HAP-1 (cell line): Measurements from ENCODE around the gene ECSCR.
"Not testable (repeated sequence)": the region's sequence is repeated elsewhere in the genome, so short reads cannot be mapped to it uniquely, and the experiment has no call there.

Experiments used
- DNase-seq, 2 experiments: peaks; one replicate each; pipeline ENCODE4 v3.0.0-alpha.2; 2016 to 2020; ENCODE audit warnings: low spot score in 2 of 2
- H3K27me3 ChIP-seq: fragments of 250-450 bp; sonication (Bioruptor Pico); 2 replicates; pipeline ENCODE4 v1.5.1; 2020; ENCODE audit warnings: low read depth, mild to moderate bottlenecking, moderate library complexity
- H3K36me3 ChIP-seq: fragments of 250-450 bp; sonication (Bioruptor Pico); replicated peaks from 2 replicates; pipeline ENCODE4 v1.5.1; 2020; ENCODE audit warnings: mild to moderate bottlenecking
- H3K4me1 ChIP-seq: fragments of 250-450 bp; sonication (Bioruptor Pico); 2 replicates; pipeline ENCODE4 v1.5.1; 2020; ENCODE audit warnings: mild to moderate bottlenecking
- H3K4me3 ChIP-seq: fragments of 250-450 bp; sonication (Bioruptor Pico); 2 replicates; pipeline ENCODE4 v1.5.1; 2020; ENCODE audit warnings: mild to moderate bottlenecking, moderate library complexity
- H3K9me3 ChIP-seq: fragments of 250-450 bp; sonication (Bioruptor Pico); 2 replicates; pipeline ENCODE4 v1.5.1; 2020; ENCODE audit warnings: mild to moderate bottlenecking, moderate library complexity
- in situ Hi-C: fragments of 300-500 bp; cut with MboI; formaldehyde crosslinking; loops from 3 replicates; pipeline ENCODE4 v1.14.3; 2020; ENCODE audit warnings: low sequenced_read_pairs, inconsistent platforms, mixed read lengths

ECSCR gene

DNA sequence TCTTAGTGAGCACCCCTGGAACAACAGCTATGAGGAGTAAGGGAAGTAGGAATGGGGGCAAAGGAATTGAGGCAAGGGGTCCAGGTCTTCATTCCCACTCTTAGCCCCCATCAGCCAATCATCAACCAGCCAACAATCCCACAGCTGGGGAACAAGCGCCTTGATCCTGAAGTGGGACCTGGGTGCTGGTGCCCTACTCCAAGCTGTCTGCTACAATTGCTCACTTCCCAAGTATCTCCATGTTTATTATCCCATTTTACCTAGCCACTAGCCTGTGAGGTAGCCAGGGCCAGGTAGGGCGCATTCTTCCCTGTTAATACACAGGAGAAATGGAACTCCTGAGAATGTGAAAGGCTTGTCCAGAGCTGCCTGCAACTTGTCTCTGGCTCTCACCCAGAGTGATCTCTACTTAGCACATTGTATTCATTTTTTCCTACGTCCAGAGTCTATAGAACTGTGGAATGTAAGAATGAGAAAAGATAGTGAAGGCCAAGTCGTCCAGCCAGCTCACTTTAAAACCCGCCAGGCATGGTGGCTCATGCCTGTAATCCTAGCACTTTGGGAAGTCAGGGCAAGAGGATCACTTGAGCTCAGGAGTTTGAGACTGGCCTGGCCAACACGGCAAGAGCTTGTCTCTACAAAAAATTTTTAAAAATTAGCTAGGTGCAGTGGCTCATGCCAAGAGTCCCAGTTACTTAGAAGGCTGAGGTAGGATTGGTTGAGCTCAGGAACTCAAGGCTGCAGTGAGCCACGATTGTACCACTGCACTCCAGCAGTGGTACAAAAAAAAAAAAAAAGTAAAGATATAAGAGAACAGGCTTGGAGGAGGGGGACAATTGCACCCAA is 17.0 kb downstream of the ECSCR start:
- in situ Hi-C loops = no loop called here
- Histone ChIP-seq H3K4me3 (no peak overlapping the region), H3K4me1 (no peaks in the 10 kb centered on the region), H3K36me3 (no peaks in the 10 kb centered on the region), H3K27me3 (peaks cover 7% of the 10 kb centered on the region; the same call in 1 of the 2 replicates), H3K9me3 (no peaks in the 10 kb centered on the region)
- DNase-seq = no peak

DNA sequence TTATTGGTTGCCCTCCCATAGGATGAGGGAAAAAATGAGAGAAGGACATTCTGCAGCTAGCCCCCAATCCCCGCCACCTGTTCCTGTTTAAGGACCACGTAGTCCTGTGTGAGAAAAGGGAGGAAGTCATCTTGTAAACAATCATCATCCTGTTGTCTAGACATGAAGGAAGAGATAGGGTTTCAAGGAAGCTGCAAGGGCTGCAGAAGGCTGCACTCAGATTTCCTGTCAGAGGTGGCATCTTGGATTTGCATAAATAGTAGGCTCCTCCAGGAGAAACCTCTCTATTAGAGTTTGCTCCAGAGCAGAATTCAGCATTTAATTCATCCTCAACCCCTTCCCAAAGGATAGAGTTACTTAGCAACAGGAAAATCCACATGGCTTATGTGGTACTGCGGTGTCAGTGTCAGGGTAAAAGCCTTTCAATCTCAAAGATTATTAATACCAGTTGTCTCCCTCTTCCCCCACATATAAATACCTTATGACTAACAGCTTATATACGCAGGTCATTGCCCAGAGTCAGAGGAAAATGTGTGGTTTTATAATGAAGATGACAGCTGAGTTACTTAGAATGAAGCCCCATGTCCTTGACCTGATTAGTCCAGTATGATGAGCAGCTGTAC is 18.6 kb downstream of the ECSCR start:
- Histone ChIP-seq H3K4me3 (no peak overlapping the region), H3K4me1 (peaks cover 6% of the 10 kb centered on the region; the same call in 1 of the 2 replicates), H3K9me3 (no peaks in the 10 kb centered on the region), H3K36me3 (no peaks in the 10 kb centered on the region), H3K27me3 (peaks cover 7% of the 10 kb centered on the region; the same call in 1 of the 2 replicates)
- in situ Hi-C loops = no loop called here
- DNase-seq = no peak

DNA sequence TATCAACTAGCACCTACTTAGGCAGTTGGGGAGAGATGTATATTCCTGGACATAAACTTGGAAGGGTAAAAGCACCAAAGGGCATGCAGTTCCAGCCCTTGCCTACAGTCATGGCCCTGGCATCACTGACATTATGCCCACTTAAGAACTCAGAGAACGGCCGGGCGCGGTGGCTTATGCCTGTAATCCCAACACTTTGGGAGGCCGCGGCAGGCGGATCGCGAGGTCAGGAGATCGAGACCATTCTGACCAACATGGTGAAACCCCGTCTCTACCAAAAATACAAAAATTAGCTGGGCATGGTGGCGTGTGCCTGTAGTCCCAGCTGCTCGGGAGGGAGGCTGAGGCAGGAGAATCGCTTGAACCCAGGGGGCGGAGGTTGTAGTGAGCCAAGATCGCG is 22.1 kb downstream of the ECSCR start:
- H3K27me3 ChIP-seq, H3K4me3 ChIP-seq, H3K36me3 ChIP-seq, H3K4me1 ChIP-seq, DNase-seq, H3K9me3 ChIP-seq, in situ Hi-C loops: not testable (repeated sequence)

DNA sequence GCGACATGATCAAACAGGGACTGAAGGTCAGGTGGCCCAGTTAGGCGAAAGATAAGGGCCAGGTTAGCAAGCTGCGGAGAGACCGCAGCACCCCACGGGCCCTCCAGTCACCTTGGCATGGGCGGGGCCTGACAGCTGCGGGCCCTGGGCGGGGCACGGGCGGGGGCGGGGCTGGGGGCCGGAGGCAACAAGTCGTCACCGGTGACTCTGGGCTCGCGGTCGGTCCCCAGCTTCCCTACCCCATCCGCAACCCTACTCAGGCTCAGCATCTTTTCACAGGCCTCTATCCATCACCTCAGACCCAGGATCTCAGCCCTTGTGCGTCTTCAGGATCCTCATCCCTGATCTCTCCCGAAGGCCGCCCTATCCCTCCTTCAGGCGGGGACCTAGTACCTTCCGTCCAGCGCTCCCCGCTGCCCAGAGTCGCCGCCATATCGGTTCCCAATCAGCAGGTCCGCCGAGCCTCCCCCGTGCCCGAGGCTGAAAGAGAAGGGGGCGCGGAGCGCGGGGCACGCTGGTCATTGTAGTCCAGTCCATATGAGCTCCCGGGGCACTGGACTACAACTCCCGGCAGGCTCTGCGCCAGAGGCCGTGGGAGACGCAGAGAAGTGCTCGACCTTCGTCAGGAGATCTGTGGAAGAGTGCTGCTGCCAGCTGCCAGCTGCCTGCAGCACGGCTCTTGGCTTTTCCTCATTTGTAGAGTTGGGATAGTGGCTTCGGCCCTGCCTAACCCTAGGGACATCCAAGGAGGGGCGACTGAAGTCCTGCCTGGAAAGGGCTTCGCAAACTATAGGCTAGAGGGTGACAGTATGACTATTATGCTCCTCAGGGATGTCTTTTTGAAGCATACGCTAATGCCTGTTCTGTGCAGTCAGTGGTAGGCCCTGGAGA is 23.3 kb downstream of the ECSCR start, which contains the start of gene DNAJC18:
Gene DNAJC18 (minus strand): TSS at position 513 of the 891 bp plus-strand sequence. CDS start 80 bp downstream, at position 433.
- in situ Hi-C loops = no loop called here
- DNase-seq = peak; percentile 90 to 96
- Histone ChIP-seq H3K4me1 (peaks cover 6% of the 10 kb centered on the region), H3K9me3 (no peaks in the 10 kb centered on the region), H3K27me3 (peaks cover 4% of the 10 kb centered on the region; the same call in 1 of the 2 replicates), H3K36me3 (no peaks in the 10 kb centered on the region), H3K4me3 (peak within 1 kb of the TSS; percentile 88)

DNA sequence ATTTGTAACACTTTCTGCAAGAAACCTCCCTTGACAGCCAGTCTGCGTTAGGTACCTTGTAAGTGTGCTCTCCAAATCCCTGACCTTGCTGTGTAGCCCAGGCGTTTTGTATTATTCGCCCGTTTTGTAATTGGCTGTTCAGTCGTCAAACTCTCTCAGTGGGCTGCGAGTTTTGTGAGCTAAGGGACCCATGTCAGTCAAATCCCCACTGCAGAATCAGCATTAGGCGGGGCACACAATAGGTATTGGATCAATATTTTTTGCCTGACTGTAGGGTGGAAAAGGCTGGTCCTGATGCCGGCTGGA is 23.9 kb downstream of the ECSCR start:
- no peak for DNase-seq
- peaks cover 6% of the 10 kb centered on the region for H3K4me1 ChIP-seq
- H3K27me3 ChIP-seq = peaks cover 4% of the 10 kb centered on the region; the same call in 1 of the 2 replicates
- no peaks in the 10 kb centered on the region for H3K36me3 ChIP-seq
- H3K9me3 ChIP-seq = no peaks in the 10 kb centered on the region
- peak overlapping the region; percentile 88 for H3K4me3 ChIP-seq
- in situ Hi-C loops = no loop called here

DNA sequence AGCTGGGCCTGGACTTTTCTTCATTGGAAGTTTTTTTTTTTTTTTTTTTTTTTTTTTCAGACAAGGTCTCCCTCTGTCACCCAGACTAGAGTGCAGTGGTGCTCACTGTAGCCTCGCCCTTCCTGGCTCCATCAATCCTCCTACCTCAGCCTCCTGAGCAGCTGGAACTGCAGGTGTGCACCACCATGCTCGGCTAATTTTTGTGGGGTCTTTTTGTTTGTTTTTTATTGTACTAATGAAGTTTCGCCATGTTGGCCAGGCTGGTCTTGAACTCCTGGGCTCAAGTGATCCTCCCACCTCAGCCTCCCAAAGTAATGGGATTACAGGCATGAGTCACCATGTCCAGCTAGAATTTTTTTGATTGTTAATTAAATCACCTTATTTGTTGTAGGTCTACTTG is 26.9 kb downstream of the ECSCR start:
- Histone ChIP-seq H3K9me3 (no peaks in the 10 kb centered on the region), H3K4me1 (peaks cover 6% of the 10 kb centered on the region)
- in situ Hi-C loops = no loop called here

DNA sequence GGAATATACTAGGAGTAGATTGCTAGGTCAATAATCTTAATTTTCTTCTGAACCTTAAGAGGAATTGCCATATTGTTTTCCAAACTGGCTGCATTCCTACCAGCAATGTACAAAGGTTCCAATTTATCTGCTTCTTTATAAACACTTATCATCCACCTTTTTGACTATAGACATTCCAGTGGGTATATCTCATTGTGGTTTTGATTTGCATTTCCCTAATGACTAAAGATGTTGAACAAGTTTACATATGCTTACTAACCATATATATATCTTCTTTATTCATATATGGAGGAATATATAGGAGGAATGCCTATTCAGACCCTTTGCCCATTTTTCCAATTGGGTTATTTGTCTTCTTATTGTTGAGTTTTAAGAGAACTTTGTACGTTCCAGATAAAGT is 30.8 kb downstream of the ECSCR start:
- DNase-seq = no peak
- in situ Hi-C loops = no loop called here

More for the DNA sequence above, 26.9 kb downstream of the ECSCR start:
- H3K4me3 ChIP-seq = no peak overlapping the region
- H3K27me3 ChIP-seq = no peaks in the 10 kb centered on the region
- H3K36me3 ChIP-seq = no peaks in the 10 kb centered on the region
- no peak for DNase-seq

DNA sequence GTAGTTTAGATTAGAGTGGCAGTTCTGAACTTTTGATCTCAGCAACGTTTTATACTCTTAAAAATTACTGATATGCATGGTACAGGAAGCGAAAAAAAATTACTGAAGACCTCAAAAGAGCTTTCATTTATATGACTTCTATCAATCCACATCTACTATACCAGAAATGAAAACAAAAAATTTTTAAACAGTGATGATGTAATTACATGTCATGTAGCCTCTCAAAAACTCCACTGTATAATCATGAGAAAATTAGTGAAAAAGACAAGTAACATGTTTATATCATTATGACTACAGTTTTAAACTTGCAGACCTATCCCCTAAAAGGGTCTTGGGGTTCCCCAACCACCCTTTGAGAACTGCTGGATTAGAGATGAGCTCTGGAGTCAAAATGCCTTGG is 32.5 kb downstream of the ECSCR start:
- H3K9me3 ChIP-seq = no peaks in the 10 kb centered on the region
- in situ Hi-C loops = no loop called here
- DNase-seq = no peak

More for the DNA sequence above, 30.8 kb downstream of the ECSCR start:
- H3K4me3 ChIP-seq = no peak overlapping the region
- H3K36me3 ChIP-seq = peaks cover 2% of the 10 kb centered on the region; the same call in 1 of the 2 replicates
- no peaks in the 10 kb centered on the region for H3K4me1 ChIP-seq
- H3K27me3 ChIP-seq = no peaks in the 10 kb centered on the region
- H3K9me3 ChIP-seq = no peaks in the 10 kb centered on the region

DNA sequence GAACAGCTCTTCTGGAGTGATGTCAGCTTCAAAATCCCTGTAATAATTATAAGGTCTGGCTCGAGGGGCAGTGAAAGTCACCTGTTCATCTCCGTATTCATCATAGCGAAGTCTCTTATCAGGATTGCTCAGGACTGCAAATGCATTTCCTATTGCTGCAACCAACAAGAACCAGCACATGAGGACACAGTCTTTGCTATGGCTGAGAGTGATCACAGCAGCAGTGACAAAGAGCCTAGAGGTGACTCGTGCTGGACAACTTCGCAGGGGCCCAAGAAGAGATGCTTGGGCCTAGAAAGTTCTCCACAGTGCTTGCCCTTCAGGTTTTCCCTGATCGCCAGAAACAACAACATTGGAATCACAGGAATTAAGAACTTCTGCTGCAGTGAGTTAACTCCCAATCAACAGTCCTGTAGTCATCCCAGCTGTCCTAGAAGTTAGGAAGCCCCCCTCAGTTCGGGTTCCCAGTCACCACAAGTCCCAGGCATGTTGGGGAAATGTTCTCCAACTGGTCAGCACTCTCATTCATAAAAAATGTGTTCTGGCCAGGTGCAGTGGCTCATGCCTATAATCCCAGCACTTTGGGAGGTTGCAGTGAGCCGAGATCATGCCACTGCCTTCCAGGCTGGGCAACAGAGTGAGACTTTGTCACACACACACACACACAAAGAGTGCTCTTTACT is 36.2 kb downstream of the ECSCR start:
- H3K4me1 ChIP-seq = no peaks in the 10 kb centered on the region
- no peak for DNase-seq
- no peaks in the 10 kb centered on the region for H3K27me3 ChIP-seq
- no peaks in the 10 kb centered on the region for H3K9me3 ChIP-seq
- peaks cover 2% of the 10 kb centered on the region; the same call in 1 of the 2 replicates for H3K36me3 ChIP-seq
- H3K4me3 ChIP-seq = no peak overlapping the region
- in situ Hi-C loops = loop anchor here (5.0 to 10.0 kb wide), 2 partner anchors 188 to 336 kb away; no protein-coding TSS in a partner anchor

More for the DNA sequence above, 32.5 kb downstream of the ECSCR start:
- Histone ChIP-seq H3K4me3 (no peak overlapping the region), H3K27me3 (no peaks in the 10 kb centered on the region), H3K36me3 (peaks cover 2% of the 10 kb centered on the region; the same call in 1 of the 2 replicates), H3K4me1 (no peaks in the 10 kb centered on the region)

DNA sequence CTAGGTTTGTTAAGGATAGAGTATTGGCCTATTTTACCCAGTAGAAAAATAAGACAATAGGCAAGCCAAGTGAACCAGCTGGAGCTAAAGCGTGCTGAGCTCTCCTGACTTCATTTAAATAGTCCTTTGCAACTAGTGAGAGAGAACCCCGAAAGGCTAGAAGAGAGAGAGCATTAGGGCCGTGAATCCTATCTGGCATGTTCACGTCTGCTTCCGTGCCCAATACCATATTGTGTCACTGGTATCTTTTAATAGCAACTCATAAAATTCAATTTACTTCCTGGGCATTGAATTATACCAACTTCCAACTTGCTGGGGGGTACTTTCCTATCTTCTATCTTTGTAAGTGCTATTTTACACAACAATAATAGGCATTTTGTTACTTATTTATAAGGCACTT is 37.0 kb downstream of the ECSCR start:
- no peak for DNase-seq
- H3K4me3 ChIP-seq = no peak overlapping the region
- H3K9me3 ChIP-seq = no peaks in the 10 kb centered on the region
- peaks cover 2% of the 10 kb centered on the region; the same call in 1 of the 2 replicates for H3K36me3 ChIP-seq
- H3K27me3 ChIP-seq = no peaks in the 10 kb centered on the region
- H3K4me1 ChIP-seq = no peaks in the 10 kb centered on the region
- in situ Hi-C loops = loop anchor here (5.0 to 10.0 kb wide), 2 partner anchors 189 to 337 kb away; no protein-coding TSS in a partner anchor

DNA sequence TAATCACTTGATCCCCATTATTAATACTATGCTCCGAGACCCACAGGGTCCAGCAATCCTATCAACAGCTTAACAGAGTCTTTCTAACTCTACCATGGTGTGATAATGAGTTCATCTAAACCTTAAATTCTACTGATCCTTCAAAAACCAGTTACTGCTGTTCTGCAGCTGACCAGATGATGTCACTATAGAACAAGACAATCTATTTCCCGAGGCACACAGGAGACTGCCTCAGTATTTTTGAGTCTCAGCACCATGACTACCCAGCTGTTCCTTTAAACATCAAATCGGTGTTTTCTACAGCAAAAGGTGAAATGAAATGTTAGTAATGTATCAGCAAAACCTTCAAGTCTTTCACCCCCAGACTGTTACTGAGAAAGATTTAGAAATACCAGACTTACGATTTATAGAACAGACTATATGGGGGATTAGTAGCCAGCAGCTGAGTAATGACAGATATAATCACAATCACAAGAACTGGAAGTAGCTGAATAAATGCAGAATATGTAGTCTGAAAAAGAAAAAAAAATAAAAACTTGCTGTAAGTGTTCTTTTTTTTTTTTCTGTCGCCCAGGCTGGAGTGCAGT is 40.1 kb downstream of the ECSCR start:
- DNase-seq = peak; percentile 57 to 65

More for the DNA sequence above, 40.1 kb downstream of the ECSCR start:
- peaks cover under 1% of the 10 kb centered on the region; the same call in 1 of the 2 replicates for H3K36me3 ChIP-seq
- H3K9me3 ChIP-seq = no peaks in the 10 kb centered on the region
- H3K4me3 ChIP-seq = no peak overlapping the region
- H3K27me3 ChIP-seq = no peaks in the 10 kb centered on the region
- no peaks in the 10 kb centered on the region for H3K4me1 ChIP-seq
- in situ Hi-C loops = loop anchor here (5.0 to 10.0 kb wide), 2 partner anchors 95 to 192 kb away; no protein-coding TSS in a partner anchor
